Mucosa of descending colon (tissue), 3 donors: ENCODE data around the gene GRIN2A. TPM values are rescaled to one million over a fixed set of nuclear protein-coding genes. Genes with fewer than 3 reads are reported as not detected.

ENCODE experiments used
- ATAC-seq: fragments of 200-7000 bp; cut with Tn5 transposase; one replicate; pipeline ENCODE4 v1.9.1; 2020; ENCODE audit warnings: mild to moderate bottlenecking, moderate library complexity
- DNase-seq, 3 donors: peaks; one replicate each; pipeline ENCODE4 v3.0.0-alpha.2; 2020
- H3K36me3 ChIP-seq: fragments of 200-600 bp; one replicate; pipeline ENCODE4 v1.8.0; 2021; ENCODE audit warnings: low read depth, mild to moderate bottlenecking
- H3K4me1 ChIP-seq: fragments of 200-600 bp; one replicate; pipeline ENCODE4 v1.8.0; 2021; ENCODE audit warnings: low read depth, mild to moderate bottlenecking
- H3K4me3 ChIP-seq: fragments of 200-600 bp; one replicate; pipeline ENCODE4 v1.8.0; 2021; ENCODE audit warnings: mild to moderate bottlenecking
- H3K9me3 ChIP-seq: fragments of 200-600 bp; one replicate; pipeline ENCODE4 v1.8.0; 2021; ENCODE audit warnings: mild to moderate bottlenecking
- intact Hi-C, 2 donors: fragments of 100-400 bp; cut with DNase I in 1 of 2; cut with micrococcal nuclease in 1 of 2; formaldehyde crosslinking; loops; one replicate each; pipeline versions ENCODE4 v1.11.0 to v1.11.1; 2022; cut with DNase I, micrococcal nuclease
- total RNA-seq, 3 donors: library from RNA; stranded (reverse); fragmentation: NEBNext Ultra II Directional in 2 of 3; extraction: Animal tissue kit (Norgen Biotek cat#: 25700) in 2 of 3; gene quantifications; one replicate each; pipeline versions ENCODE4 v1.2.1 to v1.2.4, GENCODE V29; 2021 to 2023
- TF ChIP-seq, protein P1 (sequence below): fragments of 200-600 bp; IDR thresholded peaks from one replicate; pipeline ENCODE4 v1.8.0; 2022; ENCODE audit warnings: antibody characterized with exemption, mild to moderate bottlenecking
- donor health status: DM: no; HTN: no; CAD: no; lungs with moderate emphysema.
- donor health status: DM: no; HTN: no; CAD: no.
- donor health status: DM: no; HTN: yes; CAD: no.

The GRIN2A gene
- total RNA-seq, 3 donors from 2014 or later, result 0.39 to 0.57 (median 0.49) TPM

DNA sequence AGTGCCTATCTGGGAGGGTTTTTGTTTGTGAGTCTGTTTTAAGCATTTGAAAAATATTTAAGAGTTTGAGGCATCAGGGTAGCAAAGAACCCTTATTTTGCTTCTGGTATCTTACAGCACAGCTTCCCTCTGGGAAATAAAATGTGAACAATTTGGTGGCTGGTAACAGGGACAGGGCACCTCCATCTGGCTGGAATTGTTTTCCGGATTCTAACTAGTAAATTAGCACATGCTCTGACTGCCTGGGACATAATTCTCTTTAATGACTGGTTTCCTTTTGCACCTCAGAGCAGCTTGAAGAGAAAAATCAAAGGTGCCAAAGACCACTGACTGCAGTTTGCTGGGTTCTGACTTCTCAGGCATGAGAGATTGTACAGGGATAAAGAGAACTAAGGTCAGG, 469.1 kb downstream of the GRIN2A start:
- TF ChIP-seq, protein P1, sequence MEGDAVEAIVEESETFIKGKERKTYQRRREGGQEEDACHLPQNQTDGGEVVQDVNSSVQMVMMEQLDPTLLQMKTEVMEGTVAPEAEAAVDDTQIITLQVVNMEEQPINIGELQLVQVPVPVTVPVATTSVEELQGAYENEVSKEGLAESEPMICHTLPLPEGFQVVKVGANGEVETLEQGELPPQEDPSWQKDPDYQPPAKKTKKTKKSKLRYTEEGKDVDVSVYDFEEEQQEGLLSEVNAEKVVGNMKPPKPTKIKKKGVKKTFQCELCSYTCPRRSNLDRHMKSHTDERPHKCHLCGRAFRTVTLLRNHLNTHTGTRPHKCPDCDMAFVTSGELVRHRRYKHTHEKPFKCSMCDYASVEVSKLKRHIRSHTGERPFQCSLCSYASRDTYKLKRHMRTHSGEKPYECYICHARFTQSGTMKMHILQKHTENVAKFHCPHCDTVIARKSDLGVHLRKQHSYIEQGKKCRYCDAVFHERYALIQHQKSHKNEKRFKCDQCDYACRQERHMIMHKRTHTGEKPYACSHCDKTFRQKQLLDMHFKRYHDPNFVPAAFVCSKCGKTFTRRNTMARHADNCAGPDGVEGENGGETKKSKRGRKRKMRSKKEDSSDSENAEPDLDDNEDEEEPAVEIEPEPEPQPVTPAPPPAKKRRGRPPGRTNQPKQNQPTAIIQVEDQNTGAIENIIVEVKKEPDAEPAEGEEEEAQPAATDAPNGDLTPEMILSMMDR, result no peak
- no peaks in the 10 kb centered on the region for H3K36me3 ChIP-seq
- no peaks in the 10 kb centered on the region for H3K4me1 ChIP-seq
- no peaks in the 10 kb centered on the region for H3K9me3 ChIP-seq
- ATAC-seq, result no peak
- intact Hi-C loops, result no loop called here
- no peak for DNase-seq
- no peak overlapping the region for H3K4me3 ChIP-seq

DNA sequence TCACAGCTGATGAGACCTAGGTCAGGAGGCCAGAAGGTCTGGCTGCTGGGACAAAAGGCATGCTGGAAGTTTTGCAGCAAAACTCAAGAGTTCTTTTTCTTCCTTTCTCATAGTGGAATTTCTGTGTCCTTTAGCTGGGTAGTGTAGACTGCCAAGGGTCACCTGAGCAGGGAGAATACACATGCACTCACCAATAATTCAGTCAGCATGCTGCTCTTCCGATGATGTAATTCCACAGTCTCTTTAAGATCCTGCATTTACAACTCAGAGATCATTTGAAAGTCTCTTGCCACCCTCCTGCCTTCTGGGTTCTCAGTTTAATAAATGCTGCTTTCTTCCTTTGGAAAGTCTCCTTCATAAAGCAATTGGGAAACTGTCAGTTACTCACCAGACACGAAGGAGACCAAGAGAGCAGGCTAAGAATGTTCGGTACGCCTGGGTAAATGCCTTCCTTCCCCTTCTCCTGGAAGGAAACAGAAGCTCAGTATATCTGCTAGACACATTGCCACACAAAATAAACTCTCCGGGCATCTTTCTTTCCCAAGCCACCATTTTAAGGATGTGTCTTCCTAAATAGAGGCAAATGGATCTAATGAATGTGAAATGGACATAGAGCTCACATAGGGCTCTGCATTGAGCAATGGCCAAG, 473.1 kb downstream of the GRIN2A start:
- H3K9me3 ChIP-seq, result no peaks in the 10 kb centered on the region
- ATAC-seq, result no peak
- no peak for DNase-seq
- H3K36me3 ChIP-seq, result no peaks in the 10 kb centered on the region
- H3K4me1 ChIP-seq, result no peaks in the 10 kb centered on the region
- H3K4me3 ChIP-seq, result no peak overlapping the region
- intact Hi-C loops, result no loop called here
- TF ChIP-seq, protein P1, result no peak

DNA sequence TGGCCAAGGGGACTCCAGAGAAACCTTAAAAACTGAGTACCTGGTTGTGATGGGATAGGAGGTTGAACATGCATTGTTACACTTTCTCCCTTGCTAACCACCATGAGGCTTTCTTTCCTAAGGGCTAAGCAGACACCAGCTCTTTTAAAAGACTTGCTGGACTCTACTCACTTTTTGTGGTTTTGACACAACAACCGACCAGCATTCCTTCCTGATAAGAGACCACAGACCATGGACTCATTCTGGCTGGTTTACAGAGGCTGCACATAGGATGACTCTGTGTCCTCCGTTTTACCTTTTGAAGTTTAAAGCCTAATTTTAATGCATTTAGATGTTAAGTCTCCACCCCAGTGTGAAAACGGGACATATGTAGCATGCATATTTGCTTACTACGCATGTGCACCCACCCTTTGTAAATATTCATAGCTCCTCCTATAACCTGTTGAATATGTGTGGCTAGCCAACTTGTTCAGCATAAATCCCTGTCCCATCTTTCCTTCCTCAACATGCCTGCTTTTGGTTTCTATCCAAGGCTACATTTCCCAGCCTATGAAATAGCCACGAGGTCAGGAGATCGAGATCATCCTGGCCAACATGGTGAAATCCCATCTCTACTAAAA, 475.9 kb downstream of the GRIN2A start:
- intact Hi-C loops, result no loop called here
- no peaks in the 10 kb centered on the region for H3K36me3 ChIP-seq
- DNase-seq, result no peak
- H3K4me1 ChIP-seq, result no peaks in the 10 kb centered on the region
- TF ChIP-seq, protein P1, result no peak
- no peak for ATAC-seq
- H3K9me3 ChIP-seq, result no peaks in the 10 kb centered on the region
- H3K4me3 ChIP-seq, result no peak overlapping the region

- ATAC-seq (no peak), DNase-seq (no peak)
- Histone ChIP-seq H3K4me1 (no peaks in the 10 kb centered on the region), H3K36me3 (no peaks in the 10 kb centered on the region), H3K9me3 (no peaks in the 10 kb centered on the region), H3K4me3 (no peak overlapping the region)
- TF ChIP-seq, protein P1, result no peak
- intact Hi-C loops, result no loop called here
These were observed 478.5 kb downstream of the GRIN2A start for GRCh38 chr16:9703731-9704130.

Other genes starting within 250 kb of the GRIN2A start
- gene ATF7IP2, start 203.6 kb upstream of the GRIN2A start, total RNA-seq, result 10 to 100 TPM in 2 of 3 donors, 1 to 10 TPM in 1; 5.0 to 14.5 (median 11.0) TPM